K562 (cell line): ENCODE results near the gene SMIM12. TPM values are rescaled to one million over a fixed set of nuclear protein-coding genes. Genes with fewer than 3 reads are reported as not detected.
A peak's percentile ranks its signal among the peaks of the same experiment; 100 is the strongest.

Experiments used
- ATAC-seq: fragments of 200-7000 bp; cut with Tn5 transposase; 3 replicates; pipeline ENCODE4 v1.9.1; 2020; ENCODE audit warnings: moderate library complexity
- BruUV-seq: library from RNA; stranded (reverse); fragments of 400-500 nt; replicated peaks from 2 replicates; lab custom pipeline; 2021; lab: Mats Ljungman, UMichigan
- CTCF ChIA-PET: fragments of 300-600 bp; formaldehyde crosslinking; extraction: SDS; loops from one replicate; lab custom pipeline; 2021; ENCODE audit warnings: low intra/inter-chr PET ratio; lab: Yijun Ruan, JAX
- POLR2A ChIA-PET: fragments of 300-600, 350-650 bp; sonication (Branson Sonifier 250); formaldehyde crosslinking; extraction: SDS; loops from one replicate; lab custom pipeline; 2021; ENCODE audit warnings: antibody characterized with exemption, inconsistent platforms; lab: Yijun Ruan, JAX
- DNase-seq, 4 experiments: peaks; one replicate each; pipeline versions ENCODE4 v3.0.0 to v3.0.0-alpha.2; 2011 to 2018; ENCODE audit warnings: low spot score in 3 of 4, mixed read lengths in 3 of 4; ENCODE audit errors: extremely low read depth in 1 of 4
- FAIRE-seq: peaks from 2 replicates; lab custom pipeline; 2011; peaks lifted over from hg19 to GRCh38; lab: Jason Lieb, UNC
- H2AFZ ChIP-seq: 2 replicates; pipeline ENCODE4 v1.6.0; 2011; ENCODE audit warnings: low read depth, low read length, control low read depth, inconsistent platforms
- H3K27ac ChIP-seq: fragments of 200-600 bp; 3 replicates; pipeline ENCODE4 v1.8.0; 2011; ENCODE audit warnings: low read depth, mild to moderate bottlenecking, control low read depth, inconsistent platforms, low read length, moderate library complexity, mixed read lengths; ENCODE audit errors: extremely low read depth
- H3K27me3 ChIP-seq, 2 experiments: fragments of 300-600 bp in 1 of 2; 2 replicates in 1 of 2; 3 replicates in 1 of 2; pipeline versions ENCODE4 v1.6.0 to v1.8.0; 2011; ENCODE audit warnings: inconsistent platforms in 2 of 2, low read length in 2 of 2, mild to moderate bottlenecking in 1 of 2, mixed read lengths in 1 of 2, moderate library complexity in 1 of 2; ENCODE audit not compliant: control insufficient read depth in 2 of 2, insufficient read depth in 2 of 2
- H3K36me3 ChIP-seq: fragments of 300-600 bp; 3 replicates; pipeline ENCODE4 v1.8.0; 2011; ENCODE audit warnings: mild to moderate bottlenecking, low read length, inconsistent platforms; ENCODE audit not compliant: control insufficient read depth, insufficient read depth
- H3K4me1 ChIP-seq, 2 experiments: fragments of 200-600 bp in 1 of 2; replicated peaks in 1 of 2; 2 replicates in 1 of 2; 3 replicates in 1 of 2; pipeline versions ENCODE4 v1.5.1 to v1.8.0; 2011; ENCODE audit warnings: inconsistent platforms in 2 of 2, low read length in 2 of 2, mild to moderate bottlenecking in 1 of 2, mixed read lengths in 1 of 2, moderate library complexity in 1 of 2; ENCODE audit not compliant: control insufficient read depth in 2 of 2, insufficient read depth in 2 of 2
- H3K4me2 ChIP-seq: 2 replicates; pipeline ENCODE4 v1.6.1; 2011; ENCODE audit warnings: low read length, control low read depth, inconsistent platforms, mixed read lengths; ENCODE audit not compliant: insufficient read depth
- H3K4me3 ChIP-seq: fragments of 200-600 bp; sonication (generic), shearing (Covaris generic); 2 replicates; pipeline ENCODE4 v1.5.1; 2016; ENCODE audit warnings: control low read depth, inconsistent platforms
- H3K79me2 ChIP-seq: fragments of 200-600 bp; 3 replicates; pipeline ENCODE4 v1.8.0; 2011; ENCODE audit warnings: low read length, inconsistent platforms; ENCODE audit not compliant: control insufficient read depth, insufficient read depth
- H3K9ac ChIP-seq, 2 experiments: 2 replicates each; pipeline versions ENCODE4 v1.6.0 to v1.6.1; 2011; ENCODE audit warnings: low read depth in 2 of 2, low read length in 2 of 2, control low read depth in 1 of 2, inconsistent platforms in 1 of 2, mild to moderate bottlenecking in 1 of 2, mixed read lengths in 1 of 2; ENCODE audit not compliant: insufficient read depth in 1 of 2
- H3K9me1 ChIP-seq: one replicate; pipeline ENCODE4 v1.6.0; 2011; ENCODE audit warnings: inconsistent platforms, mild to moderate bottlenecking, low read length, moderate library complexity; ENCODE audit not compliant: control insufficient read depth, insufficient read depth
- H3K9me3 ChIP-seq: replicated peaks from 2 replicates; pipeline ENCODE4 v1.5.1; 2011; ENCODE audit warnings: low read depth, low read length, inconsistent platforms; ENCODE audit not compliant: control insufficient read depth, insufficient read depth
- H4K20me1 ChIP-seq: replicated peaks from 2 replicates; pipeline ENCODE4 v1.6.1; 2011; ENCODE audit warnings: low read length, inconsistent platforms, mixed read lengths; ENCODE audit not compliant: control insufficient read depth, insufficient read depth
- RAD21 ChIP-seq, 2 experiments: fragments of 250-450 bp in 1 of 2; fragments of 450-650 bp in 1 of 2; sonication (Bioruptor Pico) in 1 of 2; formaldehyde crosslinking in 1 of 2; IDR thresholded peaks in 1 of 2; conservative IDR thresholded peaks in 1 of 2; 2 replicates each; pipeline versions ENCODE4 v1.4.0 to v1.8.0; 2020 to 2022; ENCODE audit warnings: mild to moderate bottlenecking in 2 of 2, moderate library complexity in 1 of 2
- WGBS: fragments of 100-300 bp; shearing (Covaris generic); methylation state at CpG from one replicate; pipeline ENCODE4 v1.1.6; 2016; ENCODE audit warnings: low coverage, mixed read lengths; ENCODE audit not compliant: insufficient coverage; ENCODE audit errors: missing lambda C conversion rate; 5-methylcytosine and 5-hydroxymethylcytosine counted together
- in situ Hi-C: fragments of 300-500 bp; cut with MboI; formaldehyde crosslinking; loops from 4 replicates; pipeline ENCODE4 v1.15.0; 2018; ENCODE audit warnings: inconsistent platforms, mixed read lengths
- intact Hi-C: fragments of 100-400 bp; cut with micrococcal nuclease; formaldehyde crosslinking; loops from 2 replicates; pipeline ENCODE4 v1.14.2; 2022
- polyA plus RNA-seq, 8 experiments: library from polyadenylated mRNA; depleted of rRNA in 4 of 8; stranded (reverse) in 5 of 8; unstranded in 3 of 8; fragments of >200 nt; fragmentation: Nextera tagmentation in 2 of 8; fragmentation: Illumina TruSeq in 1 of 8; extraction: Ambion mirVana in 2 of 8; extraction: Trizol in 1 of 8; gene quantifications; 2 replicates each; pipeline versions ENCODE4 v1.2.1 to v1.2.3, GENCODE V29; 2011 to 2014; ENCODE audit warnings: inconsistent platforms in 1 of 8, missing spikeins in 1 of 8
- total RNA-seq, 7 experiments: library from RNA; depleted of rRNA in 6 of 7; stranded (reverse); fragments of >200 nt in 6 of 7; fragmentation: Illumina TruSeq in 2 of 7; extraction: Trizol in 2 of 7; gene quantifications; 2 replicates each; pipeline versions ENCODE4 v1.2.1 to v1.2.3, GENCODE V29; 2011 to 2021; ENCODE audit warnings: low replicate concordance in 1 of 7
- TF ChIP-seq, protein P1 (sequence below): fragments of 450-650 bp; conservative IDR thresholded peaks from 2 replicates; pipeline ENCODE4 v1.6.1; 2016; ENCODE audit warnings: missing genetic modification characterization, low read depth, mild to moderate bottlenecking, control low read depth, missing compliant biosample characterization
- TF ChIP-seq, protein P2 (sequence below), 3 experiments: IDR thresholded peaks in 2 of 3; conservative IDR thresholded peaks in 1 of 3; 2 replicates each; pipeline ENCODE4 v1.5.1; 2011 to 2012; ENCODE audit warnings: low read length in 3 of 3, mild to moderate bottlenecking in 3 of 3, control low read depth in 2 of 3, improper control_type of control experiment in 1 of 3, inconsistent platforms in 1 of 3, low read depth in 1 of 3, mixed read lengths in 1 of 3, moderate library complexity in 1 of 3; ENCODE audit not compliant: insufficient read depth in 2 of 3

The SMIM12 gene
- total and polyA plus RNA-seq, 9 of the 15 experiments (the other 6 are each of a cell fraction or from before 2014, with no cell fraction given) = 51.7 to 112 (median 63.9) TPM

DNA sequence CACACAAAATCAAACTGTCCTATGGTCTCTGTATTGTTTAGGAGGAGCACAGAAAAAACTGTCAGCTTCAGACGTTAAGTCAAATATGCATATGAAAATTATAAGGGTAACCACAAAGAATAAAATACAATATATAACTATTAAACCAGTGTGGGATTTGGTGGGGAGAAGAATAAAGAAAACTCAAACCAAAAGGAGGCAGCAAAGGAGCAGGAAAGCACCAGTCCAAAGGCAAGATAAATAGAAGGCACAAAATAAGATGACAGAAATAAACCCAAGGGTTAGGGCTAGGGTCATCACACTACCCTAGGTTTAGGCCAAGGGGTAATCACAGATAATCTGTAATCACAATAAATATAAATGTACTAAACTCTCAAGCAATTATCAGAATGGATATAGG lies 37.1 kb upstream of the SMIM12 start:
- Histone ChIP-seq H3K4me2 (no peak overlapping the region), H3K9ac (no peak overlapping the region), H3K79me2 (no peaks in the 10 kb centered on the region), H3K27me3 (peaks cover 22 to 24% of the 10 kb centered on the region in 2 experiments), H3K9me3 (peaks cover 2% of the 10 kb centered on the region; the same call in 1 of the 2 replicates), H4K20me1 (peaks cover 3% of the 10 kb centered on the region; the same call in 1 of the 2 replicates), H3K4me3 (no peak overlapping the region), H3K36me3 (no peaks in the 10 kb centered on the region), H2AFZ (no peak overlapping the region), H3K4me1 (no peaks in the 10 kb centered on the region), H3K27ac (no peak overlapping the region), H3K9me1 (no peaks in the 10 kb centered on the region)
- ChIA-PET POLR2A (no interaction called here), CTCF (interaction anchor here (0.6 kb wide), 1 partner anchor 723 kb away, joined by 3 read pairs; no protein-coding TSS in a partner anchor)
- ATAC-seq (peak; percentile 42; the same call in 1 of the 3 replicates), DNase-seq (no peak), FAIRE-seq (no peak)
- BruUV-seq = no TSS peak
- 0% methylated on average over 1 of the region's 1 CpG for WGBS
- intact Hi-C loops (no loop called here), in situ Hi-C loops (no loop called here)
- TF ChIP-seq RAD21 (CRISPR knock-in tag; conservative IDR thresholded peaks at IDR 0.05 in 1 of 2, IDR thresholded peaks at IDR 0.05 in 1 of 2) = peak; percentile 30 to 50
- TF ChIP-seq, protein P1, sequence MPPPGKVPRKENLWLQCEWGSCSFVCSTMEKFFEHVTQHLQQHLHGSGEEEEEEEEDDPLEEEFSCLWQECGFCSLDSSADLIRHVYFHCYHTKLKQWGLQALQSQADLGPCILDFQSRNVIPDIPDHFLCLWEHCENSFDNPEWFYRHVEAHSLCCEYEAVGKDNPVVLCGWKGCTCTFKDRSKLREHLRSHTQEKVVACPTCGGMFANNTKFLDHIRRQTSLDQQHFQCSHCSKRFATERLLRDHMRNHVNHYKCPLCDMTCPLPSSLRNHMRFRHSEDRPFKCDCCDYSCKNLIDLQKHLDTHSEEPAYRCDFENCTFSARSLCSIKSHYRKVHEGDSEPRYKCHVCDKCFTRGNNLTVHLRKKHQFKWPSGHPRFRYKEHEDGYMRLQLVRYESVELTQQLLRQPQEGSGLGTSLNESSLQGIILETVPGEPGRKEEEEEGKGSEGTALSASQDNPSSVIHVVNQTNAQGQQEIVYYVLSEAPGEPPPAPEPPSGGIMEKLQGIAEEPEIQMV (tag) = no peak
- TF ChIP-seq, protein P2, sequence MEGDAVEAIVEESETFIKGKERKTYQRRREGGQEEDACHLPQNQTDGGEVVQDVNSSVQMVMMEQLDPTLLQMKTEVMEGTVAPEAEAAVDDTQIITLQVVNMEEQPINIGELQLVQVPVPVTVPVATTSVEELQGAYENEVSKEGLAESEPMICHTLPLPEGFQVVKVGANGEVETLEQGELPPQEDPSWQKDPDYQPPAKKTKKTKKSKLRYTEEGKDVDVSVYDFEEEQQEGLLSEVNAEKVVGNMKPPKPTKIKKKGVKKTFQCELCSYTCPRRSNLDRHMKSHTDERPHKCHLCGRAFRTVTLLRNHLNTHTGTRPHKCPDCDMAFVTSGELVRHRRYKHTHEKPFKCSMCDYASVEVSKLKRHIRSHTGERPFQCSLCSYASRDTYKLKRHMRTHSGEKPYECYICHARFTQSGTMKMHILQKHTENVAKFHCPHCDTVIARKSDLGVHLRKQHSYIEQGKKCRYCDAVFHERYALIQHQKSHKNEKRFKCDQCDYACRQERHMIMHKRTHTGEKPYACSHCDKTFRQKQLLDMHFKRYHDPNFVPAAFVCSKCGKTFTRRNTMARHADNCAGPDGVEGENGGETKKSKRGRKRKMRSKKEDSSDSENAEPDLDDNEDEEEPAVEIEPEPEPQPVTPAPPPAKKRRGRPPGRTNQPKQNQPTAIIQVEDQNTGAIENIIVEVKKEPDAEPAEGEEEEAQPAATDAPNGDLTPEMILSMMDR (IDR thresholded peaks at IDR 0.05 in 2 of 3, conservative IDR thresholded peaks at IDR 0.05 in 1 of 3; ENCODE audit: insufficient read depth in 2 of 3, low read depth in 1 of 3, low read length in 3 of 3) = peak in 1 of 3 experiments; percentile 49; a peak in 2 of 6 replicates
